Muscle of leg (tissue), 11 donors: ENCODE data around the gene INPP5F. TPM values are rescaled to one million over a fixed set of nuclear protein-coding genes. Genes with fewer than 3 reads are reported as not detected.

Source experiments
- DNase-seq: peaks from one replicate; pipeline ENCODE4 v3.0.0; 2013
- H3K27ac ChIP-seq: one replicate; pipeline ENCODE4 v1.5.1; 2013; ENCODE audit warnings: mild to moderate bottlenecking, low read length, control low read depth
- H3K27me3 ChIP-seq: one replicate; pipeline ENCODE4 v1.6.1; 2013; ENCODE audit warnings: low read length; ENCODE audit not compliant: control insufficient read depth, insufficient read depth
- H3K36me3 ChIP-seq: one replicate; pipeline ENCODE4 v1.6.1; 2013; ENCODE audit warnings: low read length; ENCODE audit not compliant: control insufficient read depth, insufficient read depth
- H3K4me1 ChIP-seq: one replicate; pipeline ENCODE4 v1.6.1; 2013; ENCODE audit warnings: low read length; ENCODE audit not compliant: control insufficient read depth, insufficient read depth
- H3K4me3 ChIP-seq: one replicate; pipeline ENCODE4 v1.5.1; 2013; ENCODE audit warnings: low read length, control low read depth
- H3K9me3 ChIP-seq: replicated peaks from 2 replicates; pipeline ENCODE4 v1.6.1; 2013; ENCODE audit warnings: low read depth, low read length; ENCODE audit not compliant: control insufficient read depth
- WGBS: methylation state at CpG from one replicate; pipeline ENCODE4 v1.1.5; 2013; ENCODE audit warnings: missing lambda C conversion rate; ENCODE audit not compliant: insufficient coverage; 5-methylcytosine and 5-hydroxymethylcytosine counted together
- polyA plus RNA-seq, 8 donors: library from polyadenylated mRNA; unstranded; fragments of 120-200 nt; gene quantifications; one replicate each; pipeline versions ENCODE4 v1.2.1 to v1.2.3, GENCODE V29; 2013; ENCODE audit warnings: inconsistent platforms in 1 of 8, low replicate concordance in 1 of 8; ENCODE audit not compliant: insufficient read length in 8 of 8, insufficient read depth in 1 of 8
- total RNA-seq: library from RNA; stranded (reverse); fragments of 120-200 nt; gene quantifications from one replicate; pipeline ENCODE4 v1.2.4, GENCODE V29; 2013

The INPP5F gene
- total and polyA plus RNA-seq, 9 donors: 13.6 to 24.9 (median 17.4) TPM

- H3K27ac ChIP-seq: no peak overlapping the region
- H3K4me3 ChIP-seq: no peak overlapping the region
- H3K4me1 ChIP-seq: peaks cover 4% of the 10 kb centered on the region
- WGBS: no CpG with 5 or more reads among the region's 2 CpGs
- H3K9me3 ChIP-seq: no peaks in the 10 kb centered on the region
- no peaks in the 10 kb centered on the region for H3K36me3 ChIP-seq
- no peaks in the 10 kb centered on the region for H3K27me3 ChIP-seq
- no peak for DNase-seq
Measured at GRCh38 chr10:119878524-119878923, 152.7 kb downstream of the INPP5F start.

Other genes with a start within 250 kb of the INPP5F start
- 47.6 TPM for gene RGS10, start 183.3 kb upstream of the INPP5F start, total RNA-seq
- gene RGS10, start 183.3 kb upstream of the INPP5F start, polyA plus RNA-seq: 10 to 100 TPM; 34.1 to 60.7 (median 45.9) TPM
- 58.3 TPM for gene TIAL1, start 129.1 kb upstream of the INPP5F start, total RNA-seq
- 100 to 1,000 TPM in 2 of 8 donors, 10 to 100 TPM in 6; 78.4 to 112 (median 90.4) TPM for gene TIAL1, start 129.1 kb upstream of the INPP5F start, polyA plus RNA-seq
- 9.1 TPM for gene BAG3, start 74.7 kb upstream of the INPP5F start, total RNA-seq
- 10 to 100 TPM; 37.0 to 45.4 (median 40.1) TPM for gene BAG3, start 74.7 kb upstream of the INPP5F start, polyA plus RNA-seq
- 36.1 TPM for gene MCMBP, start 146.8 kb downstream of the INPP5F start, total RNA-seq
- 10 to 100 TPM; 28.4 to 46.7 (median 37.7) TPM for gene MCMBP, start 146.8 kb downstream of the INPP5F start, polyA plus RNA-seq
- gene SEC23IP, start 166.7 kb downstream of the INPP5F start, total RNA-seq: 23.0 TPM
- 10 to 100 TPM; 28.4 to 50.0 (median 41.5) TPM for gene SEC23IP, start 166.7 kb downstream of the INPP5F start, polyA plus RNA-seq